MCF 10A (cell line): Measurements from ENCODE around the gene MMP17. TPM values are rescaled to one million over a fixed set of nuclear protein-coding genes. Genes with fewer than 3 reads are reported as not detected.
A peak's percentile ranks its signal among the peaks of the same experiment; 100 is the strongest.

Source experiments
- BruUV-seq: library from RNA; stranded (reverse); fragments of 400-500 nt; replicated peaks from 2 replicates; lab custom pipeline; 2021; lab: Mats Ljungman, UMichigan
- CTCF ChIA-PET: fragments of 300-600 bp; sonication (Branson Sonifier 250); formaldehyde crosslinking; extraction: SDS; loops from one replicate; lab custom pipeline; 2021; ENCODE audit warnings: antibody characterized with exemption, inconsistent platforms; lab: Yijun Ruan, JAX
- POLR2A ChIA-PET: fragments of 300-600, 350-650 bp; sonication (Branson Sonifier 250); formaldehyde crosslinking; extraction: SDS; loops from one replicate; lab custom pipeline; 2020; ENCODE audit warnings: antibody characterized with exemption, inconsistent platforms; lab: Yijun Ruan, JAX
- DNase-seq: peaks from one replicate; pipeline ENCODE4 v3.0.0-alpha.2; 2018; ENCODE audit not compliant: unreplicated experiment
- H3K27ac Mint-ChIP-seq: one replicate; pipeline ENCODE4 v1.8.0; 2022; ENCODE audit warnings: mild to moderate bottlenecking, low read depth, mixed read lengths; ENCODE audit not compliant: unreplicated experiment
- H3K27me3 Mint-ChIP-seq: one replicate; pipeline ENCODE4 v1.8.0; 2022; ENCODE audit warnings: mixed read lengths; ENCODE audit not compliant: insufficient read depth, unreplicated experiment
- H3K36me3 Mint-ChIP-seq: one replicate; pipeline ENCODE4 v1.8.0; 2022; ENCODE audit warnings: mild to moderate bottlenecking, moderate library complexity, mixed read lengths; ENCODE audit not compliant: insufficient read depth, unreplicated experiment
- H3K4me1 Mint-ChIP-seq: one replicate; pipeline ENCODE4 v1.8.0; 2022; ENCODE audit warnings: mixed read lengths; ENCODE audit not compliant: insufficient read depth, unreplicated experiment
- H3K4me3 Mint-ChIP-seq: one replicate; pipeline ENCODE4 v1.8.0; 2022; ENCODE audit warnings: mild to moderate bottlenecking, moderate library complexity, mixed read lengths; ENCODE audit not compliant: unreplicated experiment
- H3K9me3 Mint-ChIP-seq: one replicate; pipeline ENCODE4 v1.8.0; 2022; ENCODE audit warnings: mixed read lengths; ENCODE audit not compliant: unreplicated experiment
- intact Hi-C: fragments of 100-400 bp; cut with micrococcal nuclease; formaldehyde crosslinking; loops from 2 replicates; pipeline ENCODE4 v1.14.1; 2022
- total RNA-seq: library from RNA; stranded (reverse); gene quantifications from 2 replicates; pipeline ENCODE4 v1.2.3, GENCODE V29; 2022
- TF ChIP-seq, protein P1 (sequence below): fragments of 200-600 bp; IDR thresholded peaks from one replicate; pipeline ENCODE4 v1.8.0; 2022; ENCODE audit warnings: antibody characterized with exemption, mild to moderate bottlenecking; ENCODE audit not compliant: unreplicated experiment

Gene MMP17
- total RNA-seq, 1 experiment from 2014 or later, result 5.4 TPM

DNA sequence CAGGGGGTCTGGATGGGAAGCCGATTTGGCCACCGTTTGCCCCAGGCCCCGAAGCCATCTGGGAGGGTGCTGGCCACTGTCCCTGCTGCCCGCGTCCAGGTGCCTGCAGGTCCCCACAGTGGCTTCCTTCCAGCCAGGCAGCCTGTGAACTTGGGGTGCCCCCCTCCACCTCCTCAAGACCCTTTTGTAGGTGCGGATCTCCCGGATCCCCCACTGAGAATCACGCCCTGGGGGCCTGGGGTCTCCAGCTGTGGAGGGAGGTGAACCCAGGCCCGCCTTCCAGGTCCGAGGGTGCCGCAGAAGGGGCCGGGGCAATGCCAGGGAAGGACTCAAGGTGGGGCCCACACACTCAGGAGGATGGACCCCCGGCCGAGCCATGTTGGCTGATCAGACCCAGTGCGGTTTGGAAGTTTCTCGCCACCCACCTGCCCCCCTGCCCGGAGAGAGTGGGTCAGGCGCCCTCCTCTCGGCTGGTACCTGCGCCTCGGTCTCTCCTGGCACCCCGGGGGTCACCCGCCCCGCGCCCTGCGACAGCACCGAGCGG lies 1.7 kb downstream of the MMP17 start:
- intact Hi-C loops, result loop anchor here (2.0 to 5.0 kb wide), 3 partner anchors 65 to 913 kb away; partner anchors contain the start of gene ULK1
- no peaks in the 10 kb centered on the region for H3K36me3 Mint-ChIP-seq
- TF ChIP-seq, protein P1, sequence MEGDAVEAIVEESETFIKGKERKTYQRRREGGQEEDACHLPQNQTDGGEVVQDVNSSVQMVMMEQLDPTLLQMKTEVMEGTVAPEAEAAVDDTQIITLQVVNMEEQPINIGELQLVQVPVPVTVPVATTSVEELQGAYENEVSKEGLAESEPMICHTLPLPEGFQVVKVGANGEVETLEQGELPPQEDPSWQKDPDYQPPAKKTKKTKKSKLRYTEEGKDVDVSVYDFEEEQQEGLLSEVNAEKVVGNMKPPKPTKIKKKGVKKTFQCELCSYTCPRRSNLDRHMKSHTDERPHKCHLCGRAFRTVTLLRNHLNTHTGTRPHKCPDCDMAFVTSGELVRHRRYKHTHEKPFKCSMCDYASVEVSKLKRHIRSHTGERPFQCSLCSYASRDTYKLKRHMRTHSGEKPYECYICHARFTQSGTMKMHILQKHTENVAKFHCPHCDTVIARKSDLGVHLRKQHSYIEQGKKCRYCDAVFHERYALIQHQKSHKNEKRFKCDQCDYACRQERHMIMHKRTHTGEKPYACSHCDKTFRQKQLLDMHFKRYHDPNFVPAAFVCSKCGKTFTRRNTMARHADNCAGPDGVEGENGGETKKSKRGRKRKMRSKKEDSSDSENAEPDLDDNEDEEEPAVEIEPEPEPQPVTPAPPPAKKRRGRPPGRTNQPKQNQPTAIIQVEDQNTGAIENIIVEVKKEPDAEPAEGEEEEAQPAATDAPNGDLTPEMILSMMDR, result no peak
- no peaks in the 10 kb centered on the region for H3K27me3 Mint-ChIP-seq
- H3K4me1 Mint-ChIP-seq, result peaks cover 7% of the 10 kb centered on the region
- CTCF ChIA-PET, result interaction anchor here (0.7 to 1.6 kb wide), 3 partner anchors 116 to 913 kb away, joined by 3 to 8 read pairs (median 3); no protein-coding TSS in a partner anchor
- POLR2A ChIA-PET, result interaction anchor here (1.0 to 1.1 kb wide), 2 partner anchors 67 to 100 kb away, joined by 3 to 4 read pairs; no protein-coding TSS in a partner anchor
- DNase-seq, result no peak
- BruUV-seq, result no TSS peak
- H3K4me3 Mint-ChIP-seq, result peak overlapping the region; percentile 75
- H3K27ac Mint-ChIP-seq, result no peak overlapping the region
- no peaks in the 10 kb centered on the region for H3K9me3 Mint-ChIP-seq

DNA sequence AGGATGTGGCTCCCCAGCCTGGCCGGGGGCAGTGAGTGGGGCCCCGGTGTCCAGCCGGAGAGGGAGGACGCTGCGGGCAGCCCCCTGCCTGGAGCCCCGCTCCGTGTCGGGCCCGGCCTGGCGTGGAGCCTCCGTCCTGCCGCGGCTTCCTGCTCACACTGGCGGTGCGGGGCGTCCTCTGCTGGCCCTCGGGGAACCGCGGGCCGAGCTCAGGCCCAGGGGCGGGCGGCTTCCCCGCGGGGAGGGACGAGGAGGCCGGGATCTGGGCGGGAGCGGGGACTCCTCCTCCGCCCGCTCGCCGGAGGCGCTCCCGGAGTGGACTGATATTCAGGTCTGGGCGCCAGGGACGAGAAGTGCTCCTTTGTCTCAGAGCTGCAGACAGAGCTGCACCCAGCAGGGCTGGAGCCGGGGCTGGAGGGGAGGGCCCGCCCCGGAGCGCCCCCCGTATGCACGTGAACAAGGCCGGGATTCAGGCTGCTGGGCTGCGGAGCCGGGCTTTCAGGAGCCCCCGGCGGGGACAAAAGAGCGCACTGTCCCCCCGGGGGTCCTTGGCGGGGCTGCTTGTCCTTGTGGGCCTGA lies 2.2 kb downstream of the MMP17 start:
- TF ChIP-seq, protein P1, result peak; percentile 83
- Mint-ChIP-seq H3K27me3 (no peaks in the 10 kb centered on the region), H3K4me1 (peaks cover 5% of the 10 kb centered on the region), H3K27ac (no peak overlapping the region), H3K4me3 (peak overlapping the region; percentile 67), H3K36me3 (no peaks in the 10 kb centered on the region), H3K9me3 (no peaks in the 10 kb centered on the region)
- ChIA-PET CTCF (interaction anchor here (0.6 to 1.6 kb wide), 6 partner anchors 99 to 1137 kb away, joined by 3 to 8 read pairs (median 3); no protein-coding TSS in a partner anchor), POLR2A (interaction anchor here (0.8 to 1.0 kb wide), 3 partner anchors 70 to 120 kb away, joined by 3 read pairs; no protein-coding TSS in a partner anchor)
- peak; percentile 80 for DNase-seq
- BruUV-seq, result no TSS peak
- intact Hi-C loops, result loop anchor here (2.0 to 5.0 kb wide), 3 partner anchors 64 to 913 kb away; partner anchors contain the start of gene ULK1

DNA sequence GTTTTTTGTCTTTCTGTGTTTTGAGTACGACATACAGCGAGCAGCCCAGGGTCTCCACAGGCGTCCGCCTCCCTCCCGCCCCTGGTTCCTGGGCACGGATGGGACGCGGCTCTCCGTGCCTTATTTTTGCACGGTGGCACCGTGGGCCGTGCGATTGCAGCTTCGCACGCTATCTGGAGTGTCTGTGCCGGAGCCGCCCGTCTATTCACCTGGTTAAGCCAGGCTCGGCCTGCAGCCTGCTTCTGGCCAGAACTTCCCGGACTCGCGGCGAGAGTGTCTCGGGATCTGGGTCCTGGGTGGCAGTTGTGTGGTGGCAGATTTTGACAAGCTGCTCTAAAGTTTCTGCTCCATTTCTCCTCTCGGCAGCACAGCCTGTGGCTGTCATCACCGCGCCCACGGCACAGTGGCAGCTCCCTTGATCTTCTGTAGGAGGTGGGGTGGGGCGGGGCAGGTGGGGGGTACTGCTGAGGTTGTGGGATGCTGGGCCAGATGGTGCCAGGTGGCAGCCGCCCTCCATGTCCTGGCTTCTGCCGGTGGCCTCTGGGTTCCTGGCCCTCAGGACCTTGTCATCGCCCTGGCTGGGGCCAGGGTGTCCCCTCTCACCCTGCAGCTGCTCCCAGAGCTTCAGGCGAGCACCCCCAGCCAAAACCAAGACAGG lies 2.9 kb downstream of the MMP17 start:
- H3K27ac Mint-ChIP-seq, result no peak overlapping the region
- intact Hi-C loops, result loop anchor here (2.0 to 5.0 kb wide), 3 partner anchors 64 to 914 kb away; partner anchors contain the start of gene ULK1
- H3K9me3 Mint-ChIP-seq, result no peaks in the 10 kb centered on the region
- H3K4me1 Mint-ChIP-seq, result no peaks in the 10 kb centered on the region
- DNase-seq, result peak; percentile 33
- no peaks in the 10 kb centered on the region for H3K27me3 Mint-ChIP-seq
- no peaks in the 10 kb centered on the region for H3K36me3 Mint-ChIP-seq
- TF ChIP-seq, protein P1, result no peak
- H3K4me3 Mint-ChIP-seq, result peak overlapping the region; percentile 67
- CTCF ChIA-PET, result interaction anchor here (0.6 to 1.6 kb wide), 9 partner anchors 29 to 1138 kb away, joined by 3 to 8 read pairs (median 3); no protein-coding TSS in a partner anchor
- POLR2A ChIA-PET, result interaction anchor here (0.8 to 1.0 kb wide), 4 partner anchors 69 to 119 kb away, joined by 3 read pairs; no protein-coding TSS in a partner anchor
- BruUV-seq, result no TSS peak
